HepG2 (cell line): ENCODE data around the gene ABCF1. TPM values are rescaled to one million over a fixed set of nuclear protein-coding genes. Genes with fewer than 3 reads are reported as not detected.

ENCODE experiments used
- ATAC-seq: fragments of 200-7000 bp; cut with Tn5 transposase; 3 replicates; pipeline ENCODE4 v1.9.1; 2020; ENCODE audit warnings: mild to moderate bottlenecking, moderate library complexity
- BruUV-seq: library from RNA; stranded (reverse); fragments of 400-500 nt; replicated peaks from 2 replicates; lab custom pipeline; 2021; lab: Mats Ljungman, UMichigan
- CTCF ChIA-PET: fragments of 300-600 bp; formaldehyde crosslinking; extraction: SDS; loops from one replicate; lab custom pipeline; 2021; ENCODE audit warnings: low total read pairs, inconsistent platforms, low intra/inter-chr PET ratio; lab: Yijun Ruan, JAX
- POLR2A ChIA-PET: fragments of 350-600 bp; sonication (Branson Sonifier 250); formaldehyde crosslinking; loops from one replicate; lab custom pipeline; 2020; ENCODE audit warnings: antibody characterized with exemption, inconsistent platforms; lab: Yijun Ruan, JAX
- DNase-seq: peaks from one replicate; pipeline ENCODE4 v3.0.0-alpha.2; 2015; ENCODE audit warnings: low spot score
- FAIRE-seq: peaks from 3 replicates; lab custom pipeline; 2011; peaks lifted over from hg19 to GRCh38; lab: Jason Lieb, UNC
- H2AFZ ChIP-seq: one replicate; pipeline ENCODE4 v1.6.1; 2011; ENCODE audit warnings: low read length, inconsistent platforms
- H3K27ac ChIP-seq: fragments of 300-600 bp; 3 replicates; pipeline ENCODE4 v1.8.0; 2011; ENCODE audit warnings: mixed run types, mild to moderate bottlenecking, mixed read lengths, low read length, inconsistent platforms; ENCODE audit not compliant: insufficient read depth; ENCODE audit errors: extremely low read length
- H3K27me3 ChIP-seq, 2 experiments: fragments of 200-600 bp in 1 of 2; 2 replicates in 1 of 2; 3 replicates in 1 of 2; pipeline versions ENCODE4 v1.6.0 to v1.8.0; 2011; ENCODE audit warnings: low read length in 2 of 2, mild to moderate bottlenecking in 2 of 2, moderate library complexity in 2 of 2, inconsistent platforms in 1 of 2; ENCODE audit not compliant: insufficient read depth in 2 of 2, control insufficient read depth in 1 of 2
- H3K36me3 ChIP-seq, 2 experiments: fragments of 200-600 bp in 1 of 2; replicated peaks in 1 of 2; 2 replicates in 1 of 2; 3 replicates in 1 of 2; pipeline versions ENCODE4 v1.5.1 to v1.8.0; 2011; ENCODE audit warnings: low read length in 2 of 2, inconsistent platforms in 1 of 2; ENCODE audit not compliant: insufficient read depth in 2 of 2, control insufficient read depth in 1 of 2
- H3K4me1 ChIP-seq: 2 replicates; pipeline ENCODE4 v1.5.1; 2012; ENCODE audit warnings: low read length, inconsistent platforms; ENCODE audit not compliant: insufficient read depth
- H3K4me2 ChIP-seq: 2 replicates; pipeline ENCODE4 v1.6.0; 2011; ENCODE audit warnings: low read depth, low read length, inconsistent platforms
- H3K4me3 ChIP-seq, 3 experiments: fragments of 200-600 bp in 1 of 3; sonication (generic), shearing (Covaris generic) in 1 of 3; replicated peaks in 1 of 3; 2 replicates each; pipeline ENCODE4 v1.5.1; 2011 to 2016; ENCODE audit warnings: low read length in 3 of 3, inconsistent platforms in 2 of 3, low read depth in 2 of 3, mild to moderate bottlenecking in 2 of 3, control low read depth in 1 of 3, mixed read lengths in 1 of 3; ENCODE audit not compliant: insufficient read depth in 1 of 3
- H3K79me2 ChIP-seq: one replicate; pipeline ENCODE4 v1.6.1; 2011; ENCODE audit warnings: low read length, inconsistent platforms; ENCODE audit not compliant: insufficient read depth
- H3K9ac ChIP-seq: 2 replicates; pipeline ENCODE4 v1.6.0; 2011; ENCODE audit warnings: mild to moderate bottlenecking, low read depth, low read length, inconsistent platforms; ENCODE audit not compliant: insufficient read depth
- H3K9me3 ChIP-seq: 2 replicates; pipeline ENCODE4 v1.5.1; 2012; ENCODE audit warnings: mild to moderate bottlenecking, low read length
- H4K20me1 ChIP-seq: 2 replicates; pipeline ENCODE4 v1.6.0; 2011; ENCODE audit warnings: inconsistent platforms, mild to moderate bottlenecking, low read length, moderate library complexity; ENCODE audit not compliant: insufficient read depth
- BRD4 ChIP-seq: sonication (generic); formaldehyde crosslinking; IDR thresholded peaks from 2 replicates; pipeline ENCODE4 v1.4.0; 2020; ENCODE audit warnings: missing genetic modification reagents
- CHD2 ChIP-seq: IDR thresholded peaks from 2 replicates; pipeline ENCODE4 v1.6.1; 2011; ENCODE audit warnings: low read depth, low read length, improper control_type of control experiment
- CREM ChIP-seq, 2 experiments: sonication (generic) in 1 of 2; formaldehyde crosslinking in 1 of 2; IDR thresholded peaks; 2 replicates each; pipeline versions ENCODE4 v1.4.0 to v1.6.1; 2016 to 2020; ENCODE audit warnings: antibody characterized with exemption in 1 of 2, mild to moderate bottlenecking in 1 of 2, missing genetic modification reagents in 1 of 2
- HOXA5 ChIP-seq: sonication (generic); formaldehyde crosslinking; IDR thresholded peaks from 2 replicates; pipeline ENCODE4 v1.4.0; 2020; ENCODE audit warnings: missing genetic modification reagents
- RFX5 ChIP-seq: IDR thresholded peaks from 2 replicates; pipeline ENCODE4 v1.6.1; 2011; ENCODE audit warnings: low read depth, low read length, improper control_type of control experiment
- SALL2 ChIP-seq: sonication (generic); formaldehyde crosslinking; IDR thresholded peaks from 2 replicates; pipeline ENCODE4 v1.8.1; 2023; ENCODE audit warnings: mild to moderate bottlenecking, missing genetic modification reagents, inconsistent platforms
- SP2 ChIP-seq: sonication (generic); formaldehyde crosslinking; IDR thresholded peaks from 2 replicates; pipeline ENCODE4 v1.5.1; 2020; ENCODE audit warnings: mild to moderate bottlenecking, missing genetic modification reagents
- ZBTB7B ChIP-seq: sonication (generic); formaldehyde crosslinking; IDR thresholded peaks from 2 replicates; pipeline ENCODE4 v1.4.0; 2020; ENCODE audit warnings: missing genetic modification reagents
- ZNF180 ChIP-seq: sonication (generic); formaldehyde crosslinking; IDR thresholded peaks from 2 replicates; pipeline ENCODE4 v1.4.0; 2020; ENCODE audit warnings: low read depth, missing genetic modification reagents, borderline replicate concordance
- ZNF34 ChIP-seq: sonication (generic); formaldehyde crosslinking; IDR thresholded peaks from 2 replicates; pipeline ENCODE4 v1.4.0; 2020; ENCODE audit warnings: mild to moderate bottlenecking, missing genetic modification reagents, borderline replicate concordance
- ZNF460 ChIP-seq: sonication (generic); formaldehyde crosslinking; IDR thresholded peaks from 2 replicates; pipeline ENCODE4 v1.5.1; 2020; ENCODE audit warnings: missing genetic modification reagents, mild to moderate bottlenecking, borderline replicate concordance
- ZNF557 ChIP-seq: sonication (generic); formaldehyde crosslinking; IDR thresholded peaks from 2 replicates; pipeline ENCODE4 v1.4.0; 2020; ENCODE audit warnings: missing genetic modification reagents
- ZNF572 ChIP-seq: sonication (generic); formaldehyde crosslinking; IDR thresholded peaks from 2 replicates; pipeline ENCODE4 v1.5.1; 2020; ENCODE audit warnings: mild to moderate bottlenecking, missing genetic modification reagents
- ZNF615 ChIP-seq: sonication (generic); formaldehyde crosslinking; IDR thresholded peaks from 2 replicates; pipeline ENCODE4 v1.5.0; 2020; ENCODE audit warnings: mild to moderate bottlenecking, missing genetic modification reagents, borderline replicate concordance
- ZNF713 ChIP-seq: sonication (generic); formaldehyde crosslinking; IDR thresholded peaks from 2 replicates; pipeline ENCODE4 v1.4.0; 2020; ENCODE audit warnings: mild to moderate bottlenecking, missing genetic modification reagents
- ZNF746 ChIP-seq: sonication (generic); formaldehyde crosslinking; IDR thresholded peaks from 2 replicates; pipeline ENCODE4 v1.8.0; 2022; ENCODE audit warnings: mild to moderate bottlenecking, missing genetic modification reagents
- ZSCAN21 ChIP-seq: sonication (generic); formaldehyde crosslinking; IDR thresholded peaks from 2 replicates; pipeline ENCODE4 v1.8.0; 2022; ENCODE audit warnings: mild to moderate bottlenecking, missing genetic modification reagents, moderate library complexity, borderline replicate concordance
- WGBS: methylation state at CpG from one replicate; pipeline ENCODE4 v1.1.6; 2017; ENCODE audit warnings: low lambda C conversion rate; 5-methylcytosine and 5-hydroxymethylcytosine counted together
- in situ Hi-C: cut with HindIII; loops from 2 replicates; pipeline ENCODE4 v1.10.0; 2017; ENCODE audit warnings: low pct_unique_long_range_greater_than_20kb; ENCODE audit not compliant: extremely low pct_ligation_motif_present
- intact Hi-C: fragments of 100-400 bp; cut with micrococcal nuclease; formaldehyde crosslinking; loops from one replicate; pipeline ENCODE4 v1.10.0; 2022; ENCODE audit not compliant: unreplicated experiment
- polyA plus RNA-seq, 8 experiments: library from polyadenylated mRNA; depleted of rRNA in 3 of 8; stranded (reverse) in 7 of 8; unstranded in 1 of 8; fragments of >200 nt; fragmentation: Illumina TruSeq in 4 of 8; extraction: Trizol in 4 of 8; gene quantifications; 2 replicates each; pipeline versions ENCODE4 v1.2.1 to v1.2.3, GENCODE V29; 2011 to 2016; ENCODE audit warnings: low read depth in 4 of 8, missing spikeins in 1 of 8, mixed read lengths in 1 of 8; ENCODE audit not compliant: insufficient read depth in 1 of 8
- total RNA-seq, 5 experiments: library from RNA; depleted of rRNA; stranded (reverse); fragments of >200 nt; fragmentation: Illumina TruSeq; extraction: Trizol; gene quantifications; 2 replicates each; pipeline ENCODE4 v1.2.3, GENCODE V29; 2016; ENCODE audit warnings: low read depth in 1 of 5
- TF ChIP-seq, protein P1 (sequence below): sonication (generic); formaldehyde crosslinking; IDR thresholded peaks from 2 replicates; pipeline ENCODE4 v1.4.0; 2020; ENCODE audit warnings: missing genetic modification reagents
- TF ChIP-seq, protein P2 (sequence below): fragments of 450-650 bp; IDR thresholded peaks from 2 replicates; pipeline ENCODE4 v1.6.1; 2016
- TF ChIP-seq, protein P3 (sequence below): sonication (generic); formaldehyde crosslinking; IDR thresholded peaks from 2 replicates; pipeline ENCODE4 v1.8.1; 2023; ENCODE audit warnings: mild to moderate bottlenecking, missing genetic modification reagents, borderline replicate concordance

Gene ABCF1
- total and polyA plus RNA-seq, 2 of the 13 experiments (the other 11 are each of a cell fraction or from before 2014, with no cell fraction given): 25.4 to 98.9 TPM

DNA sequence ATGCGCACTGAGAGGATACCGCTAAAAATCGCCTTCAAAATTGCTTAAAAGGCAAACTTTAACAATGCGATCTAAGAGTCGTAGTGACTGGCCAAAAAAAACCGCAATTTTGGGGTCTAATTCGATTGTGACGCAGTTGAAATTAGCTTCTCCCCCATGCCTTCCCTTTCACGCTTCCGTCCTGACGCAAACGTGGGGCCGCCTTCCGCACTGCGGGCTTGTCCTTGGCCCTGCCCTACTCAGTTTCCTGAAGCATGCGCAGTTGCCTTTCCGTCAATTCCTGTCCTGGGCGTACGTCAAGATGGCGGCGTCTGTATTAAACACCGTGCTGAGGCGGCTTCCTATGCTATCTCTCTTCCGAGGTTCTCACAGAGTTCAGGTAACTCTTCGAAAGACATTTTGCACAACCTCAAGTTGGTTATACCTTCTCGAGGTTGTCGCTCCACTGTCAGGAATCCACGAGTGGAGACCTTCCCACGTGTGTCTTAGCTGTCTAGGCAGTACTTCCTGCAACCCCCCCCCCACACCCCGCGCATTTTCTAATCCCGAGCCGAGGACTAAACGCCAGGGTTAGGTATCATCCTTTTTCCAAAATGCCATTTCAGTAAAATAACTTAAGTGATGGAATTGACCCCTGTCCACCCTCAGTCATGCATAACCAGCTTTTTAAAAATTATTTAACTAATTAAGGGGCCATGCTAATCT lies 46.5 kb downstream of the ABCF1 start, which contains the start of gene MRPS18B (continued):
- TF ChIP-seq, protein P1, sequence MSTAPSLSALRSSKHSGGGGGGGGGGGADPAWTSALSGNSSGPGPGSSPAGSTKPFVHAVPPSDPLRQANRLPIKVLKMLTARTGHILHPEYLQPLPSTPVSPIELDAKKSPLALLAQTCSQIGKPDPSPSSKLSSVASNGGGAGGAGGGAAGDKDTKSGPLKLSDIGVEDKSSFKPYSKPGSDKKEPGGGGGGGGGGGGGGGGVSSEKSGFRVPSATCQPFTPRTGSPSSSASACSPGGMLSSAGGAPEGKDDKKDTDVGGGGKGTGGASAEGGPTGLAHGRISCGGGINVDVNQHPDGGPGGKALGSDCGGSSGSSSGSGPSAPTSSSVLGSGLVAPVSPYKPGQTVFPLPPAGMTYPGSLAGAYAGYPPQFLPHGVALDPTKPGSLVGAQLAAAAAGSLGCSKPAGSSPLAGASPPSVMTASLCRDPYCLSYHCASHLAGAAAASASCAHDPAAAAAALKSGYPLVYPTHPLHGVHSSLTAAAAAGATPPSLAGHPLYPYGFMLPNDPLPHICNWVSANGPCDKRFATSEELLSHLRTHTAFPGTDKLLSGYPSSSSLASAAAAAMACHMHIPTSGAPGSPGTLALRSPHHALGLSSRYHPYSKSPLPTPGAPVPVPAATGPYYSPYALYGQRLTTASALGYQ (CRISPR knock-in tag): no peak
- TF ChIP-seq BRD4 (CRISPR knock-in tag) (peak; percentile 97), ZSCAN21 (no peak), ZNF460 (CRISPR knock-in tag) (no peak), ZNF572 (no peak), CREM (IDR thresholded peaks at IDR 0.05) (peak; percentile 86), CREM (CRISPR knock-in tag; IDR thresholded peaks at IDR 0.05) (no peak)
- TF ChIP-seq, protein P2, sequence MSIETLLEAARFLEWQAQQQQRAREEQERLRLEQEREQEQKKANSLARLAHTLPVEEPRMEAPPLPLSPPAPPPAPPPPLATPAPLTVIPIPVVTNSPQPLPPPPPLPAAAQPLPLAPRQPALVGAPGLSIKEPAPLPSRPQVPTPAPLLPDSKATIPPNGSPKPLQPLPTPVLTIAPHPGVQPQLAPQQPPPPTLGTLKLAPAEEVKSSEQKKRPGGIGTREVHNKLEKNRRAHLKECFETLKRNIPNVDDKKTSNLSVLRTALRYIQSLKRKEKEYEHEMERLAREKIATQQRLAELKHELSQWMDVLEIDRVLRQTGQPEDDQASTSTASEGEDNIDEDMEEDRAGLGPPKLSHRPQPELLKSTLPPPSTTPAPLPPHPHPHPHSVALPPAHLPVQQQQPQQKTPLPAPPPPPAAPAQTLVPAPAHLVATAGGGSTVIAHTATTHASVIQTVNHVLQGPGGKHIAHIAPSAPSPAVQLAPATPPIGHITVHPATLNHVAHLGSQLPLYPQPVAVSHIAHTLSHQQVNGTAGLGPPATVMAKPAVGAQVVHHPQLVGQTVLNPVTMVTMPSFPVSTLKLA: peak; percentile 78

DNA sequence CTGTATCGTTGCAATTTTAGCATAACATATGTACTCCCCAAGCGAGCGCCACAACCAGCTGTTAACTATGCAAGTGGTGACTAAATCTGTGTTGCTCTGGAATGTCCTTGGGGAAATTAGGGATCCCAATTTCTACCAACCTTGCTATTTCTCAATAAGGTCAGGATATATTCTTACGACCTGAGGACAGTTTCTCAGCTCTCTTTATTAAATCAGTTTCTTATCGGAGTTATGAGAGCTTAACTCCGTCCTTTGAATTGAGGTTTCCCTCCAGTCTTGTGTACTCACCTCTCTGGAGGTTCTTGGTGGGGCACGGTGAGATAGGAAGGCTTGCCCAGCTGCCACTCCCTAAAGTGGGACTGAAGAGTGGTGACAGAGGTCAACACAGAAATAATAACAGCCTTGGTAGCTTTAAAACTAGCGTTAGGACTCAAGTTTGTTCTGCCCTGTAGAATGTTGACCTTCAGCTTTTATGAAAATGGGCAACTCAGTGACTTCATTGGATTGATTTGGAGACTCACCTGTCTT lies 47.1 kb downstream of the ABCF1 start:
- 1% methylated on average over 8 of the region's 8 CpGs for WGBS
- peaks cover 27% of the 10 kb centered on the region for H3K4me1 ChIP-seq
- no peak overlapping the region for H2AFZ ChIP-seq
- in situ Hi-C loops (no loop called here), intact Hi-C loops (loop anchor here (5.0 kb wide), 1 partner anchor 39 kb away; no protein-coding TSS in a partner anchor)
- H3K36me3 ChIP-seq: peaks cover 8 to 28% of the 10 kb centered on the region in 2 experiments
- H3K4me2 ChIP-seq: peak overlapping the region; percentile 78
- peak overlapping the region; percentile 96 for H3K27ac ChIP-seq
- ChIA-PET CTCF (interaction anchor here (0.9 kb wide), 1 partner anchor 104 kb away, joined by 3 read pairs; no protein-coding TSS in a partner anchor), POLR2A (interaction anchor here (0.8 to 2.6 kb wide), 29 partner anchors 8 to 290 kb away, joined by 3 to 36 read pairs (median 7); partner anchors contain the start of genes ABCF1, ATAT1, C6orf136 and DDR1)
- peaks cover 12% of the 10 kb centered on the region for H4K20me1 ChIP-seq
- H3K79me2 ChIP-seq: peaks cover 44% of the 10 kb centered on the region
- no peaks in the 10 kb centered on the region; a peak in 1 of 5 replicates for H3K27me3 ChIP-seq
- no peaks in the 10 kb centered on the region for H3K9me3 ChIP-seq
- H3K9ac ChIP-seq: peak overlapping the region; percentile 100
- peak; percentile 25 for DNase-seq
- no TSS peak for BruUV-seq
- H3K4me3 ChIP-seq: peak overlapping the region; percentile 83 to 90 (median 89)
- ATAC-seq: no peak
- no peak for FAIRE-seq
- TF ChIP-seq ZNF713 (CRISPR knock-in tag) (no peak), ZBTB7B (CRISPR knock-in tag) (no peak), SALL2 (0 out of 2 replicates have a peak, but pooled peaks have one; percentile 4), ZNF180 (CRISPR knock-in tag) (no peak), ZNF746 (CRISPR knock-in tag) (no peak; the same call in 1 of the 2 replicates), ZNF557 (0 out of 2 replicates have a peak, but pooled peaks have one; percentile 13), CHD2 (no peak), SP2 (CRISPR knock-in tag) (no peak), ZNF34 (CRISPR knock-in tag) (no peak; the same call in 1 of the 2 replicates), ZNF615 (CRISPR knock-in tag) (no peak), HOXA5 (no peak), RFX5 (no peak)
- TF ChIP-seq, protein P3, sequence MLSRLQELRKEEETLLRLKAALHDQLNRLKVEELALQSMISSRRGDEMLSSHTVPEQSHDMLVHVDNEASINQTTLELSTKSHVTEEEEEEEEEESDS (CRISPR knock-in tag): no peak
